Activated CD8-positive, alpha-beta T cell treated with anti-CD3 and anti-CD28 coated beads, Interleukin-2, amount 10 ng/mL, durations not matched to agents 7 days and 5 days (primary cell): Measurements from ENCODE around the gene IL4I1. TPM values are rescaled to one million over a fixed set of nuclear protein-coding genes. Genes with fewer than 3 reads are reported as not detected.

Experiments used
- ATAC-seq: fragments of 150-1000 bp; cut with Tn5 transposase; one replicate; pipeline ENCODE4 v1.10.0; 2021; ENCODE audit warnings: moderate library complexity
- CTCF ChIA-PET: fragments of 350-600 bp; sonication (Branson Sonifier 250); formaldehyde crosslinking; loops from one replicate; lab custom pipeline; 2021; ENCODE audit warnings: antibody characterized with exemption; lab: Charles Lee
- POLR2A ChIA-PET: fragments of 350-600 bp; sonication (Branson Sonifier 250); formaldehyde crosslinking; loops from one replicate; lab custom pipeline; 2021; ENCODE audit warnings: antibody characterized with exemption; lab: Charles Lee
- DNase-seq: peaks from one replicate; pipeline ENCODE4 v3.0.0-alpha.2; 2020
- H3K27ac Mint-ChIP-seq: one replicate; pipeline ENCODE4 v1.8.0; 2021; ENCODE audit warnings: mild to moderate bottlenecking, mixed read lengths
- H3K27me3 Mint-ChIP-seq: one replicate; pipeline ENCODE4 v1.8.0; 2021; ENCODE audit warnings: low read depth, mixed read lengths
- H3K36me3 Mint-ChIP-seq: one replicate; pipeline ENCODE4 v1.8.0; 2021; ENCODE audit warnings: low read depth, mixed read lengths
- H3K4me1 Mint-ChIP-seq: one replicate; pipeline ENCODE4 v1.8.0; 2021; ENCODE audit warnings: low read depth, mixed read lengths
- H3K4me3 Mint-ChIP-seq: one replicate; pipeline ENCODE4 v1.8.0; 2021; ENCODE audit warnings: mild to moderate bottlenecking, mixed read lengths
- H3K9me3 Mint-ChIP-seq: one replicate; pipeline ENCODE4 v1.8.0; 2022; ENCODE audit warnings: mixed read lengths; ENCODE audit not compliant: insufficient read depth
- total RNA-seq, 2 experiments: library from RNA; stranded (reverse); gene quantifications; one replicate each; pipeline ENCODE4 v1.2.3, GENCODE V29; 2021

Gene IL4I1
- total RNA-seq, 2 experiments from 2014 or later, result 1.2 to 1.6 TPM

- no peak overlapping the region for H3K27ac Mint-ChIP-seq
- ChIA-PET CTCF (no interaction called here), POLR2A (interaction anchor here (0.6 to 1.8 kb wide), 4 partner anchors 10 to 319 kb away, joined by 3 to 7 read pairs (median 4); partner anchors contain the start of genes ATF5 and NUP62)
- no peaks in the 10 kb centered on the region for H3K27me3 Mint-ChIP-seq
- ATAC-seq (no peak), DNase-seq (no peak)
- H3K4me3 Mint-ChIP-seq, result no peak overlapping the region
- peaks cover 74% of the 10 kb centered on the region for H3K36me3 Mint-ChIP-seq
- H3K9me3 Mint-ChIP-seq, result no peaks in the 10 kb centered on the region
- peaks cover 30% of the 10 kb centered on the region for H3K4me1 Mint-ChIP-seq
Measured at GRCh38 chr19:49910179-49910578, 13.5 kb upstream of the IL4I1 start.

GRCh38 chr19:49908480-49909420 lies 12.1 kb upstream of the IL4I1 start:
- CTCF ChIA-PET, result no interaction called here
- DNase-seq (no peak), ATAC-seq (no peak)
- Mint-ChIP-seq H3K4me3 (no peak overlapping the region), H3K27me3 (no peaks in the 10 kb centered on the region), H3K36me3 (peaks cover 63% of the 10 kb centered on the region), H3K27ac (peak overlapping the region; percentile 30), H3K9me3 (no peaks in the 10 kb centered on the region), H3K4me1 (peaks cover 31% of the 10 kb centered on the region)
- POLR2A ChIA-PET, result interaction anchor here (0.9 to 1.8 kb wide), 3 partner anchors 9 to 21 kb away, joined by 3 to 7 read pairs (median 5); partner anchors contain the start of genes ATF5, IL4I1 and NUP62

- POLR2A ChIA-PET, result interaction anchor here (0.9 kb wide), 1 partner anchor 10 kb away, joined by 5 read pairs; the partner anchor contains the start of gene IL4I1
- ATAC-seq (no peak), DNase-seq (no peak)
- Mint-ChIP-seq H3K27me3 (no peaks in the 10 kb centered on the region), H3K9me3 (no peaks in the 10 kb centered on the region), H3K4me1 (peaks cover 26% of the 10 kb centered on the region), H3K4me3 (no peak overlapping the region), H3K36me3 (peaks cover 54% of the 10 kb centered on the region), H3K27ac (no peak overlapping the region)
- CTCF ChIA-PET, result no interaction called here
Measured at GRCh38 chr19:49907745-49908446, 11.2 kb upstream of the IL4I1 start.

- Mint-ChIP-seq H3K27me3 (no peaks in the 10 kb centered on the region), H3K27ac (no peak overlapping the region), H3K36me3 (peaks cover 49% of the 10 kb centered on the region), H3K4me3 (no peak overlapping the region), H3K9me3 (no peaks in the 10 kb centered on the region), H3K4me1 (peaks cover 22% of the 10 kb centered on the region)
- no peak for DNase-seq
- ChIA-PET CTCF (no interaction called here), POLR2A (no interaction called here)
- no peak for ATAC-seq
Measured at GRCh38 chr19:49906879-49907564, 10.3 kb upstream of the IL4I1 start.

GRCh38 chr19:49904136-49904535 lies 7.4 kb upstream of the IL4I1 start:
- ChIA-PET CTCF (interaction anchor here (1.5 kb wide), 1 partner anchor 14 kb away, joined by 3 read pairs; no protein-coding TSS in a partner anchor), POLR2A (no interaction called here)
- Mint-ChIP-seq H3K27ac (no peak overlapping the region), H3K9me3 (no peaks in the 10 kb centered on the region), H3K27me3 (no peaks in the 10 kb centered on the region), H3K4me1 (peaks cover 11% of the 10 kb centered on the region), H3K4me3 (no peak overlapping the region), H3K36me3 (peaks cover 32% of the 10 kb centered on the region)
- ATAC-seq (no peak), DNase-seq (no peak)

GRCh38 chr19:49895566-49896297 lies 955 bp downstream of the IL4I1 start:
- Mint-ChIP-seq H3K4me3 (peak overlapping the region; percentile 18), H3K36me3 (no peaks in the 10 kb centered on the region), H3K4me1 (peaks cover 44% of the 10 kb centered on the region), H3K9me3 (no peaks in the 10 kb centered on the region), H3K27me3 (no peaks in the 10 kb centered on the region), H3K27ac (peak overlapping the region; percentile 87)
- no peak for ATAC-seq
- POLR2A ChIA-PET, result interaction anchor here (0.7 to 3.8 kb wide), 3 partner anchors 19 to 220 kb away, joined by 3 to 27 read pairs (median 7); partner anchors contain the start of genes AKT1S1, ATF5, NUP62 and TBC1D17
- no peak for DNase-seq
- CTCF ChIA-PET, result no interaction called here

GRCh38 chr19:49894879-49895565 lies 1.7 kb downstream of the IL4I1 start:
- ChIA-PET CTCF (interaction anchor here (1.3 kb wide), 1 partner anchor 26 kb away, joined by 3 read pairs; no protein-coding TSS in a partner anchor), POLR2A (interaction anchor here (2.9 to 3.8 kb wide), 2 partner anchors 18 to 34 kb away, joined by 7 to 27 read pairs; partner anchors contain the start of genes AKT1S1, ATF5, NUP62 and TBC1D17)
- Mint-ChIP-seq H3K27ac (peak overlapping the region; percentile 39), H3K4me3 (peak overlapping the region; percentile 18), H3K9me3 (no peaks in the 10 kb centered on the region), H3K27me3 (no peaks in the 10 kb centered on the region), H3K4me1 (peaks cover 48% of the 10 kb centered on the region), H3K36me3 (no peaks in the 10 kb centered on the region)
- no peak for ATAC-seq
- no peak for DNase-seq

GRCh38 chr19:49894011-49894664 lies 2.5 kb downstream of the IL4I1 start:
- no peaks in the 10 kb centered on the region for H3K27me3 Mint-ChIP-seq
- DNase-seq (no peak), ATAC-seq (no peak)
- no peaks in the 10 kb centered on the region for H3K9me3 Mint-ChIP-seq
- H3K27ac Mint-ChIP-seq, result no peak overlapping the region
- ChIA-PET POLR2A (interaction anchor here (2.9 kb wide), 1 partner anchor 17 kb away, joined by 7 read pairs; the partner anchor contains the start of genes AKT1S1 and TBC1D17), CTCF (interaction anchor here (1.3 kb wide), 1 partner anchor 25 kb away, joined by 3 read pairs; no protein-coding TSS in a partner anchor)
- peaks cover 2% of the 10 kb centered on the region for H3K36me3 Mint-ChIP-seq
- H3K4me1 Mint-ChIP-seq, result peaks cover 51% of the 10 kb centered on the region
- no peak overlapping the region for H3K4me3 Mint-ChIP-seq

GRCh38 chr19:49892716-49893115 lies 4.0 kb downstream of the IL4I1 start:
- Mint-ChIP-seq H3K4me3 (no peak overlapping the region), H3K4me1 (peaks cover 48% of the 10 kb centered on the region), H3K36me3 (peaks cover 2% of the 10 kb centered on the region), H3K27me3 (no peaks in the 10 kb centered on the region), H3K9me3 (no peaks in the 10 kb centered on the region), H3K27ac (peak overlapping the region; percentile 46)
- ChIA-PET CTCF (no interaction called here), POLR2A (no interaction called here)
- ATAC-seq (no peak), DNase-seq (no peak)

- H3K27me3 Mint-ChIP-seq, result no peaks in the 10 kb centered on the region
- no peak overlapping the region for H3K27ac Mint-ChIP-seq
- DNase-seq (no peak), ATAC-seq (no peak)
- H3K4me3 Mint-ChIP-seq, result no peak overlapping the region
- no peaks in the 10 kb centered on the region for H3K9me3 Mint-ChIP-seq
- peaks cover 2% of the 10 kb centered on the region for H3K36me3 Mint-ChIP-seq
- ChIA-PET POLR2A (no interaction called here), CTCF (interaction anchor here (1.6 to 1.8 kb wide), 2 partner anchors 11 to 15 kb away, joined by 4 read pairs; no protein-coding TSS in a partner anchor)
- peaks cover 34% of the 10 kb centered on the region for H3K4me1 Mint-ChIP-seq
Measured at GRCh38 chr19:49891393-49891792, 5.3 kb downstream of the IL4I1 start.
